Activated CD8-positive, alpha-beta memory T cell treated with anti-CD3 and anti-CD28 coated beads for 48 hours (primary cell): ENCODE measurements around the gene PDIA6.

Experiments
- DNase-seq, 3 experiments: peaks; one replicate each; pipeline ENCODE4 v3.0.0-alpha.2; 2020; ENCODE audit warnings: low read depth in 2 of 3, low spot score in 2 of 3

PDIA6 gene

DNA sequence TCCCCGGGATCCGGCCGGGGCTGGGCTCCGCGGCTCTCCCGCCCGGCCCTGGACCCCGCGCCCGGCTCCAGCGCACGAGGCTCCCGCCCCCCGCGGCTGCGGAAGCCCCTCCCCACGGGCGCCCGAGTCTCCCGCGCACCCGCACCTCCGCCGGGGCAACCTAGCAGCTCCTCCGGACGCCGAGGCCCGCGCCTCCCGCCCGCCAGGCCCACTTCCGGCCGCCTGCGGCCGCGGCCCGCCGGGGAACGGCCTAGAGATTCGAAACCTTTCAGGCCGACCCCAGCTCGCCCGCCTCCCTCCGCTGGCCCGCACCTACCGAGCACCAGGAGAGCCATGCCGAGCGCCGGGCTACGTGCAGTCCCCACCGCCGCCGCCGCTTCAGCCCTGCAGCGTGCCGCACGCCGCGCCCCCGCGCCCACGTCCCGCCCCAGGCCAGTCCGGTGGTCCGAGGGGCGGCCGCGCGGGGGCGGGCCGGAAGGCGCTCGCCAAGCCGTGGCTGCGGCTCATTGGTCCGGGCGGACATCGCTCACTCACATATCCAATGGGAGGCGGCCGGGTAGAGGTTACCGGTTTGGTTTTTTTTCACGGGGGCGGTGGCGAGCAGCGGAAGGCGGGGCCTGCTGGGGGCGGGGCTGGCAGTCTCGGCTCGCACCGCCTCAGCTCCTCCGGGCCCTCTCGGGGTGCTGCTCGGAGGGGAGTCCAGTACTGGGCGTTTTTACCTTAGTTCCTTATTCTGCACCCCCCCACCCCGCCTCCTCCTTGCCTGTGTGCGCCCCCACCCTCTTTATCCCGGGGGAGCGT, at the start of gene PDIA6:
PDIA6 (minus strand) TSS at position 424 of the 801 bp plus-strand sequence; CDS start at position 335, 89 bp downstream.
- DNase-seq: peak; percentile 86 to 92 (median 88)

- DNase-seq: no peak
These were observed 49.7 kb upstream of the PDIA6 start for GRCh38 chr2:10862330-10862729.

- DNase-seq: no peak
These were observed 49.2 kb upstream of the PDIA6 start for GRCh38 chr2:10861765-10862164.

- no peak for DNase-seq
These were observed 48.3 kb upstream of the PDIA6 start for GRCh38 chr2:10860814-10861325.

DNA sequence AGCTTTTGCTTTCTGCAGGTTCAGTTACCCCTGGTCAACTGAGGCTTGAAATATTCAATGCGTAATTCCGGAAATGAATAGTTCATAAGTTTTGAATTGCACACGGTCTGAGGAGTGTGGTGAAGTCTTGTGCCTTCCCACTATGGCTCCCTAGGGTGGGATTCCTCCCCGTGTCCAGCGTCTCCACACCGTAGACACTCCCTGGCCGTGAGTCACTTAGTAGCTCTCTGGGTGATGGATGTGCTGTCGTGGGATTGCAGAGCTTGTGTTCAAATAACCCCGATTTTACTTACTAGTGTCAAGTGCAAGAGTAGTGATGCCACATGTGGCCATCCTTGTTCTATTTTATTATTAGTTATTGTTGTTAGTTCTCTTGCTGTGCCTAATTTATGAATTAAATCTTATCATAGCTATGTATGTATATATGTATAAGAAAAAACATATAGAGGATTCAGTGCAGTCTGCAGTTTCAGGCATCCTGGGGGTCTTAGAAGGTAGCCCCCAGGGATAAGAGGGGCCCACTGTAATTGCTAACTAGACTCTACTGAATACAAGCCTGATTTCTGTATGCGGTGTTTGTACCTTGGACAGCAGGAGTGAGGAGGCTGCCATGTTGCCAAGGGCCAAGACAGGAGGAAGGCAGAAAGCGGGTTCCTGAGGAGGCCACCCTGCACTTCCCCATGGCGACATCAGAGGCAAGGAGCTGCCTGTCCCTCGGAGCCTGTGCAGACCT, 47.7 kb upstream of the PDIA6 start:
- no peak for DNase-seq

GRCh38 chr2:10859278-10859677, 46.7 kb upstream of the PDIA6 start:
- no peak for DNase-seq

DNA sequence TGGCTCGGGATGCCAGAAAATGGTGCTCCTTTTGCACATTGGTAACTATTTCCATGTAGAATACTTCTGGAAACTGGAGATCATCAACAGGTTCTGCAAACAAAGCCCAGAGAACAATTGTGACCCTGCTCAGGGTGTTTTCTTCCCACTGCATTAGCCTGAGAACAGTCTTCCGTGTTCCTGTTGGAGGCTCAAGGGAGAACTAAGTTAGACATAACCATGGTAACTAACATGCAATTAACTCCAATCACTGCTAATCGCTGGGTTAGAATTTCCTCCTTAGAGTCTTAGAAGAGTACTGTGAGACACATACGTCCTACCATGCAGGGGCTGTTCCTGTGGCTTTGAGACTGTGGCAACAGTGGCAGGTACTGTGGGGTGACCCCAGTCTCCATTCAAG, 36.0 kb upstream of the PDIA6 start:
- DNase-seq: no peak

GRCh38 chr2:10847008-10847407, 34.4 kb upstream of the PDIA6 start:
- no peak for DNase-seq

GRCh38 chr2:10846110-10846861, 33.7 kb upstream of the PDIA6 start:
- DNase-seq: no peak

- DNase-seq: no peak
These were observed 33.1 kb upstream of the PDIA6 start for GRCh38 chr2:10845640-10846039.

GRCh38 chr2:10844097-10844496, 31.5 kb upstream of the PDIA6 start:
- no peak for DNase-seq

- DNase-seq: no peak
These were observed 29.9 kb upstream of the PDIA6 start for GRCh38 chr2:10842506-10842905.

- no peak for DNase-seq
These were observed 29.1 kb upstream of the PDIA6 start for GRCh38 chr2:10841547-10842219.

DNA sequence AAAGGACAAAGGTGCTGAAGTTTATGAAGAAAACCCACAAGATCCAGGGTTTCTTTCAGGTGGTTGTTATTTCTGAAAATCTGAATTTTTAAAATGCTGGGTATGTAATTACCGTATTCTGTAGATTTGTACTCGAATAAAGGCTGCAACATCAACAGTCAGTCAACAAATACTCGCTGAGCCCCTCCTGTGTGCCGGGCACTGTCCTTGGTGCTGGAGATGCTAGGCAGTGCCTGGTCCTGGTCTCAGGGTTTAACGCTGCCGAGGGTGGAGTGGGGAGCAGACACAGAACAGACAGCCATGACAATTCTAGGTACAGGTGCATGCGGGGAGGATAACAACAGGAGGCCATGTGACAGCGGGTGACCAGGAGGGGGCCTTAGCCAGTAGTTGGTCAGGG, 27.2 kb upstream of the PDIA6 start:
- DNase-seq: no peak

- no peak for DNase-seq
These were observed 26.1 kb upstream of the PDIA6 start for GRCh38 chr2:10838734-10839133.

DNA sequence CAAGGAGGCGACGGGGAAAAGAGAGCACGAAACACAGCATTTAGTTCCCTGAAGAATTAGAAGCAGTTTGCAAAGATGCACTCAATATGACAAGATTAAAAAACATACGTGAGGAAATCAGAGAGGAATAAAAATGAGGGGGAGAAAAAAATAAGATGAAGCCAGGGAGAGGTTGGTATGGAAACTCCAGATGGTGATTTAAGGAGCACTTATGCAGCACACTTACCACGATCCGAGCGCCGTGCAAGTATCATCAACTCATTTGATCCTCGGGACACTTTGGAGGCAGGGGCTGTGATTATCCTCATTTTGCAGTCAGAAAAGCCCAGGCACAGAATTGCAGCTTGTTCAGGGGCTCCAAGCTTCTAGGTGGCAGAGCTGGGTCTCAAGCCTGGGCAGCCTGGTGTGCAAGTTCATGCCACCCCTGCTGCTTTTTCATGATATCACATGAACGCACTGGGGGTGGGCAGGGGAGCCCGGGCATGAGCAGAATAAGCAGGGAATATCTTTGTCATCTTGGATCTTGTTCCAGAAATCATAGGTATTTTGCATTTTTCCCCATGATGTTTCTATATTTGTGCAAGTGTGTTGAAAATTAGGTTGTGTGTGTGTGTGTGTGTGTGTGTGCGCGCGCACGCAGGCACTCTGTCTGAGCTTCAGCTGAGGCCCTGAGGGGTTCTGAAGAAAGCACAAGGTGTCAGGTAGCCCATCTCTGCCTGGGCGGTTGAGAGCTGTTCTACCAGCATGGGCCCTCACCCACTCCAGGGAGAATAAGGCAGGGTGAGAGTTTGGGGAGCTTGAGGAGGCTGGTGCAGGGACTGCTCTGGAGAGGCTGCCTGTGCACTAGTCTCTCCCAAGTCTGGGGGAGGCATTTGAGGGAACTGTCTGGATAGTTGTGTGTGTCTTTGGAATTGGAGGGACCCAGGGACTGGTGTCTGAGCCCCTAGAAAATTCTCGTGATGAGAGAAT, 25.0 kb upstream of the PDIA6 start:
- DNase-seq: no peak

DNA sequence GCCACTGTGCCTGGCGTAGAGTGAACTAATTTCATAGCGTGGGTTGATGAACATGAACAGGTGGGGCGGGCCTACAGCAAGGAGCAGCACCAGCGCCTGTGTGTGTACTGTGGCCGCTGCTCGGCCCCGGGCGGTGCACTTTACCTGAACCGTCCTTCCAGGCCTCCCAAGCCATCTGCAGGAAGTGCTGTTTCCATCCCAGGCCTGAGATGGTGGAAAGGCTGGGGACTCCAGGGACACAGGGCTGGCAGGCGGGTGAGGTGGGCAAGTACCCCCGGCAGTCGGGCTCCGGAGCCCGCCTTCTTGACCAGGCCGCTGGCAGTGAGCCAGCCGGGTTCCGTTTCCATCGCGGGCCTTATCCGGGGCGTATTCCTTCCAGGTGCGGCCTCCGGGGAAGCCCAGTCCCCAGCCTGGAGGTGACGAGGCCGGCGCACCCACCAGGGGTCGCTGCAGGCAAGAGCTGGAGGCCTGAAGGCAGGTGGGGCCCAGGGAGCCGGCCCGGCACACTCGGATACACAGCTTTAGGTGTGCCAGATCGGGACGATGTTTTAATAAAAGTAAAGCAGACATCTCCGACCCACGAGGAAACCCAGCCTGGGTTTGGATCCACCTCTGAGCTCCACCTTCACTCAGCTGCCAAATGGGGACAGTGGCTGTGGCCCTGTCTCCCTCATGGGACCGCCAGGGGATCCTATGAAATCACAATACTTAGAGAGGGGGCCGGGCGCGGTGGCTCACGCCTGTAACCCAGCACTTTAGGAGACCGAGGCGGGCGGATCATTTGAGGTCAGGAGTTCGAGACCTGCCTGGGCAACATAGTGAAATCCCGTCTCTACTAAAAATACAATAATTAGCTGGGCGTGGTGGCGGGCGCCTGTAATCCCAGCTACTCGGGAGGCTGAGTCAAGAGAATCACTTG, 22.7 kb upstream of the PDIA6 start:
- DNase-seq: peak; percentile 46 to 83 (median 81)

DNA sequence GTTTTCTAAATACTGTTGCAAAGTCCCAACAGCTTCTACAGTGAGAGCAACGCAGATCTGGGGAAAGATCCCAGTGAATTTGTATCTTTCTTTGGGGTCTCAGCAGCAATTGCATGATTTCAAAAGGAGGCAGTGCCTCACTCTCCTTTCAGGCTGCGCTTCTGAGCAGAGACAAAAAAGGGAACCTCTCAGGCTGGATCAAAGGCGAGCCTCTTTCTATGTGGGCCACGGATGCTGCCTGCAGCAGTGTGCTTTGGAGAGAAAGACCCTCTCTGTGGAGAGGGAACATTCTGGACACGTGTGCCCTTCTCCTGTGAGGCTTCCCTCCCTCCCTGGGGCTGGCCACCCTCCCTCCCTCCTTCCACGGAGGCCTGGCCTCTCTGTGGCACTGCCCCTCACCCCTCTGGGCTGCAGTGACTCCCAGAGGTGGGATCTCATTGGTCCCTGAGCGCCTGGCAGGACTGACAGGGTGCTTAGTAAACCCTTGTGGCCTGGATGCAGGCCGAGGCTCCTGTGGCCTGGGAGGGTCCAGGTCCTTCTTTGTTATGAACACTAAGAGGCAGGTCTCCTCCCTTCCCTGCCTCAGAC, 21.6 kb upstream of the PDIA6 start:
- DNase-seq: no peak
